ENCODE measurements around the gene DECR2.
A peak's percentile ranks its signal among the peaks of the same experiment; 100 is the strongest.
"Not testable (repeated sequence)": the region's sequence is repeated elsewhere in the genome, so short reads cannot be mapped to it uniquely, and the experiment has no call there.

DECR2 gene

GRCh38 chr16:405548-406506 is 4.1 kb downstream of the DECR2 start:
- DNase-seq: peak; percentile 54

GRCh38 chr16:407253-407652 is 5.6 kb downstream of the DECR2 start:
- DNase-seq: peak; percentile 53

GRCh38 chr16:410516-411178 is 9.0 kb downstream of the DECR2 start:
- DNase-seq: no peak

GRCh38 chr16:411576-412265 is 10.0 kb downstream of the DECR2 start:
- no peak for DNase-seq

- peak; percentile 78 for DNase-seq
These were observed 12.9 kb downstream of the DECR2 start for GRCh38 chr16:414395-415169.

GRCh38 chr16:415170-415498 is 13.4 kb downstream of the DECR2 start:
- not testable (repeated sequence) for DNase-seq

GRCh38 chr16:422179-422578 is 20.5 kb downstream of the DECR2 start:
- not testable (repeated sequence) for DNase-seq

GRCh38 chr16:424033-424622 is 22.4 kb downstream of the DECR2 start:
- DNase-seq: no peak

GRCh38 chr16:424623-425081 is 23.0 kb downstream of the DECR2 start:
- no peak for DNase-seq

GRCh38 chr16:425082-425718 is 23.5 kb downstream of the DECR2 start, which contains the start of gene RAB11FIP3:
Gene RAB11FIP3 (plus strand): TSS chr16:425649. CDS start chr16:426007, 358 bp downstream.
- peak; percentile 89 for DNase-seq

- peak; percentile 67 for DNase-seq
These were observed 24.0 kb downstream of the DECR2 start for GRCh38 chr16:425740-426114.

GRCh38 chr16:426115-426905 is 24.6 kb downstream of the DECR2 start:
- DNase-seq: no peak

GRCh38 chr16:426906-427249 is 25.2 kb downstream of the DECR2 start:
- no peak for DNase-seq

GRCh38 chr16:427250-427649 is 25.6 kb downstream of the DECR2 start:
- DNase-seq: no peak

- DNase-seq: no peak
These were observed 29.2 kb downstream of the DECR2 start for GRCh38 chr16:430904-431303.

GRCh38 chr16:440627-441026 is 38.9 kb downstream of the DECR2 start:
- DNase-seq: no peak

- DNase-seq: no peak
These were observed 39.8 kb downstream of the DECR2 start for GRCh38 chr16:441447-441846.

GRCh38 chr16:442976-443375 is 41.3 kb downstream of the DECR2 start:
- no peak for DNase-seq

GRCh38 chr16:444027-444426 is 42.3 kb downstream of the DECR2 start:
- DNase-seq: no peak

- DNase-seq: no peak
These were observed 43.9 kb downstream of the DECR2 start for GRCh38 chr16:445566-445965.

GRCh38 chr16:450385-450784 is 48.7 kb downstream of the DECR2 start:
- no peak for DNase-seq
